Measurements from ENCODE around the gene TUBGCP2. TPM values are rescaled to one million over a fixed set of nuclear protein-coding genes. Genes with fewer than 3 reads are reported as not detected.

Gene TUBGCP2
- total RNA-seq, 1 experiment from 2014 or later, result 75.1 TPM

GRCh38 chr10:133260895-133261725 lies 47.6 kb downstream of the TUBGCP2 start:
- peak overlapping the region; percentile 63 for H3K4me3 ChIP-seq (ENCODE audit: low read depth, low read length, poor library complexity, severe bottlenecking)
- ChIA-PET POLR2A (ENCODE audit: low non-redundant PET) (no interaction called here), CTCF (no interaction called here)
- H3K36me3 ChIP-seq (ENCODE audit: insufficient read depth, low read length, poor library complexity, severe bottlenecking), result no peaks in the 10 kb centered on the region
- intact Hi-C loops (cut with micrococcal nuclease; ENCODE audit: unreplicated experiment), result no loop called here
- peak; percentile 59 for DNase-seq (ENCODE audit: low spot score)
- H3K27ac ChIP-seq (ENCODE audit: low read depth, low read length, poor library complexity, severe bottlenecking), result peak overlapping the region; percentile 59
- no peak for TF ChIP-seq CTCF (conservative IDR thresholded peaks at IDR 0.05; ENCODE audit: low read depth, low read length)
- no peaks in the 10 kb centered on the region for H3K27me3 ChIP-seq (replicated peaks; ENCODE audit: insufficient read depth, low read depth, low read length, poor library complexity)
- H3K4me1 ChIP-seq (ENCODE audit: insufficient read depth, low read length, poor library complexity, severe bottlenecking), result peaks cover 19% of the 10 kb centered on the region
- no TSS peak for BruUV-seq (replicated peaks)
- H3K9me3 ChIP-seq (ENCODE audit: low read depth, low read length, poor library complexity, severe bottlenecking), result no peaks in the 10 kb centered on the region

- intact Hi-C loops (cut with micrococcal nuclease; ENCODE audit: unreplicated experiment), result no loop called here
- Histone ChIP-seq H3K4me1 (ENCODE audit: insufficient read depth, low read length, poor library complexity, severe bottlenecking) (peaks cover 19% of the 10 kb centered on the region), H3K4me3 (ENCODE audit: low read depth, low read length, poor library complexity, severe bottlenecking) (no peak overlapping the region), H3K36me3 (ENCODE audit: insufficient read depth, low read length, poor library complexity, severe bottlenecking) (no peaks in the 10 kb centered on the region), H3K27me3 (replicated peaks; ENCODE audit: insufficient read depth, low read depth, low read length, poor library complexity) (no peaks in the 10 kb centered on the region), H3K9me3 (ENCODE audit: low read depth, low read length, poor library complexity, severe bottlenecking) (no peaks in the 10 kb centered on the region), H3K27ac (ENCODE audit: low read depth, low read length, poor library complexity, severe bottlenecking) (no peak overlapping the region)
- CTCF ChIA-PET, result no interaction called here
- TF ChIP-seq CTCF (conservative IDR thresholded peaks at IDR 0.05; ENCODE audit: low read depth, low read length) (no peak), EZH2 (IDR thresholded peaks at IDR 0.05; ENCODE audit: borderline replicate concordance, low read depth, low read length, poor library complexity, severe bottlenecking) (no peak)
- DNase-seq (ENCODE audit: low spot score), result no peak
- BruUV-seq (replicated peaks), result no TSS peak
- POLR2A ChIA-PET (ENCODE audit: low non-redundant PET), result no interaction called here
Observed at GRCh38 chr10:133259602-133259989, 49.1 kb downstream of the TUBGCP2 start.

- intact Hi-C loops (cut with micrococcal nuclease; ENCODE audit: unreplicated experiment), result no loop called here
- POLR2A ChIA-PET (ENCODE audit: low non-redundant PET), result no interaction called here
- no peak overlapping the region for H3K4me3 ChIP-seq (ENCODE audit: low read depth, low read length, poor library complexity, severe bottlenecking)
- no peaks in the 10 kb centered on the region for H3K9me3 ChIP-seq (ENCODE audit: low read depth, low read length, poor library complexity, severe bottlenecking)
- peak; percentile 84 for DNase-seq (ENCODE audit: low spot score)
- no peaks in the 10 kb centered on the region for H3K36me3 ChIP-seq (ENCODE audit: insufficient read depth, low read length, poor library complexity, severe bottlenecking)
- peaks cover 19% of the 10 kb centered on the region for H3K4me1 ChIP-seq (ENCODE audit: insufficient read depth, low read length, poor library complexity, severe bottlenecking)
- no TSS peak for BruUV-seq (replicated peaks)
- H3K27ac ChIP-seq (ENCODE audit: low read depth, low read length, poor library complexity, severe bottlenecking), result no peak overlapping the region
- H3K27me3 ChIP-seq (replicated peaks; ENCODE audit: insufficient read depth, low read depth, low read length, poor library complexity), result no peaks in the 10 kb centered on the region
- CTCF ChIA-PET, result no interaction called here
- TF ChIP-seq EZH2 (IDR thresholded peaks at IDR 0.05; ENCODE audit: borderline replicate concordance, low read depth, low read length, poor library complexity, severe bottlenecking), result no peak
- no peak for TF ChIP-seq CTCF (conservative IDR thresholded peaks at IDR 0.05; ENCODE audit: low read depth, low read length)
Observed at GRCh38 chr10:133258818-133259601, 49.7 kb downstream of the TUBGCP2 start.

All from A673 (cell line).